Liver (tissue), 3 donors: Measurements from ENCODE around the gene AP1G1.

Experiments
- CTCF ChIP-seq: fragments of 150-350 bp; IDR thresholded peaks from 2 replicates; pipeline ENCODE4 v1.5.1; 2017; ENCODE audit warnings: improper control_type of control experiment, low read depth, low read length; ENCODE audit not compliant: missing input control
- REST ChIP-seq: IDR thresholded peaks from 2 replicates; pipeline ENCODE4 v1.6.1; 2016; ENCODE audit warnings: antibody characterized with exemption, mild to moderate bottlenecking
- SP1 ChIP-seq: IDR thresholded peaks from 2 replicates; pipeline ENCODE4 v1.6.1; 2018; ENCODE audit warnings: antibody characterized with exemption, mild to moderate bottlenecking
- ZBTB33 ChIP-seq: IDR thresholded peaks from 2 replicates; pipeline ENCODE4 v1.6.1; 2016; ENCODE audit warnings: antibody characterized with exemption
- donor health status: healthy.
- donor health status: healthy.

- no peak for TF ChIP-seq ZBTB33
- TF ChIP-seq CTCF, result no peak
- TF ChIP-seq SP1, result no peak
- no peak for TF ChIP-seq REST
Observed at GRCh38 chr16:71811261-71811803, 2.7 kb upstream of the AP1G1 start.
